Esophagus squamous epithelium (tissue), 4 donors: Measurements from ENCODE around the gene DKKL1.

Source experiments
- CTCF ChIP-seq, 6 experiments: fragments of 450-650 bp in 4 of 6; fragments of 200-600 bp in 2 of 6; sonication (generic) in 2 of 6; IDR thresholded peaks; one replicate each; pipeline ENCODE4 v1.5.1; 2016 to 2019; ENCODE audit warnings: antibody characterized with exemption in 6 of 6, mild to moderate bottlenecking in 4 of 6, moderate library complexity in 4 of 6
- POLR2A ChIP-seq, 4 donors: fragments of 450-650 bp; IDR thresholded peaks; one replicate each; pipeline ENCODE4 v1.6.1; 2017; ENCODE audit warnings: antibody characterized with exemption in 4 of 4, mild to moderate bottlenecking in 4 of 4, moderate library complexity in 3 of 4

- TF ChIP-seq CTCF (IDR thresholded peaks at IDR 0.05) (no peak), POLR2A (IDR thresholded peaks at IDR 0.05) (no peak)
These were observed 27.3 kb downstream of the DKKL1 start for GRCh38 chr19:49390929-49391359.
